Activated CD4-positive, alpha-beta T cell treated with anti-CD3 and anti-CD28 coated beads for 36 hours (primary cell): ENCODE data around the gene LRMDA. TPM values are rescaled to one million over a fixed set of nuclear protein-coding genes. Genes with fewer than 3 reads are reported as not detected.

ENCODE experiments used
- ATAC-seq: fragments of 200-7000 bp; cut with Tn5 transposase; one replicate; pipeline ENCODE4 v1.10.0; 2021; ENCODE audit warnings: mild to moderate bottlenecking, moderate library complexity
- CTCF ChIA-PET: fragments of 350-600 bp; sonication (Branson Sonifier 250); formaldehyde crosslinking; loops from one replicate; lab custom pipeline; 2021; ENCODE audit warnings: antibody characterized with exemption; lab: Charles Lee
- POLR2A ChIA-PET: fragments of 350-600 bp; sonication (Branson Sonifier 250); formaldehyde crosslinking; loops from one replicate; lab custom pipeline; 2021; ENCODE audit warnings: antibody characterized with exemption, inconsistent platforms; lab: Charles Lee
- DNase-seq: peaks from one replicate; pipeline ENCODE4 v3.0.0-alpha.2; 2020
- H3K27ac Mint-ChIP-seq: one replicate; pipeline ENCODE4 v1.8.0; 2021; ENCODE audit warnings: mixed read lengths
- H3K27me3 Mint-ChIP-seq: one replicate; pipeline ENCODE4 v1.8.0; 2021; ENCODE audit warnings: mixed read lengths
- H3K36me3 Mint-ChIP-seq: one replicate; pipeline ENCODE4 v1.8.0; 2021; ENCODE audit warnings: low read depth, mixed read lengths
- H3K4me1 Mint-ChIP-seq: one replicate; pipeline ENCODE4 v1.8.0; 2021; ENCODE audit warnings: mixed read lengths
- H3K4me3 Mint-ChIP-seq: one replicate; pipeline ENCODE4 v1.8.0; 2021; ENCODE audit warnings: mild to moderate bottlenecking, moderate library complexity, mixed read lengths
- H3K9me3 Mint-ChIP-seq: one replicate; pipeline ENCODE4 v1.8.0; 2021; ENCODE audit warnings: low read depth, mixed read lengths
- intact Hi-C, 2 experiments: fragments of 100-400 bp; cut with DNase I in 1 of 2; cut with micrococcal nuclease in 1 of 2; formaldehyde crosslinking; loops; one replicate each; pipeline versions ENCODE4 v1.14.2 to v1.15.1; 2022 to 2024; cut with DNase I, micrococcal nuclease
- total RNA-seq, 2 experiments: library from RNA; stranded (reverse); gene quantifications; one replicate each; pipeline ENCODE4 v1.2.3, GENCODE V29; 2021

The LRMDA gene
- total RNA-seq, 2 experiments from 2014 or later: not detected

DNA sequence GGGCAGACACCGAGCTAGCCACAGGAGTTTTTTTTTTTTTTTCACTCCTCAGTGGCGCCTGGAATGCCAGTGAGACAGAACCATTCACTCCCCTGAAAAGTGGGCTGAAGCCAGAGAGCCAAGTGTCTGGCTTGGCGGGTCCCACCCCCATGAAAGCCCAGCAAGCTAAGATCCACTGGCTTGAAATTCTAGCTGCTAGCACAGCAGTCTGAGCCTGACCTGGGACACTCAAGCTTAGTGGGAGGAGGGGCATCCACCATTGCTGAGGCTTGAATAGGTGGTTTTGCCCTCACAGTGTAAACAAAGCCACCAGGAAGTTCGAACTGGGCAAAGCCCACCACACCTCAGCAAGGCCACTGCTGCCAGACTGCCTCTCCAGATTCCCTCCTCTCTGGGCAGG is 144.5 kb downstream of the LRMDA start:
- POLR2A ChIA-PET: no interaction called here

DNA sequence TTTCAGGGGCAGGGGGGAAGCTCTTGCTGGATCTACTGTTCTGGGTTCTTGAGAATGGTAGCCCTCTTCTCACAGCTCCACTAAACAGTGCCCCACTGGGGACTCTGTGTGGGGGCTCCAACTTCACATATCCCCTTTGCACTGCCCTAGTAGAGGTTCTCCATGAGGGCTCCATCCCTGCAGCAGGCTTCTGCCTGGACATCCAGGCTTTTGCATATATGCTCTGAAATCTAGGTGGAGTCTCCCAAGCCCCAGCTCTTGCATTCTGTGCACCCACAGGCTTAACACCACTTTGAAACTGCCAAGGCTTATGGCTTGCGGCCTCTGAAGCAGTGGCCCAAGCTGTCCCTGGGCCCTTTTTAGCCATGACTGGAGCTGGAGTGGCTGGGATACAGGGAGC is 150.7 kb downstream of the LRMDA start:
- Mint-ChIP-seq H3K27me3 (peaks cover 2% of the 10 kb centered on the region), H3K36me3 (no peaks in the 10 kb centered on the region), H3K9me3 (peaks cover 35% of the 10 kb centered on the region), H3K27ac (no peak overlapping the region), H3K4me3 (no peak overlapping the region), H3K4me1 (no peaks in the 10 kb centered on the region)
- intact Hi-C loops: no loop called here
- DNase-seq: no peak
- ChIA-PET CTCF (interaction anchor here (0.6 kb wide), 1 partner anchor 484 kb away, joined by 3 read pairs; no protein-coding TSS in a partner anchor), POLR2A (no interaction called here)
- no peak for ATAC-seq

More for the DNA sequence above, 144.5 kb downstream of the LRMDA start:
- intact Hi-C loops: no loop called here
- Mint-ChIP-seq H3K27ac (no peak overlapping the region), H3K4me1 (no peaks in the 10 kb centered on the region), H3K27me3 (no peaks in the 10 kb centered on the region), H3K9me3 (peaks cover 23% of the 10 kb centered on the region), H3K4me3 (no peak overlapping the region), H3K36me3 (no peaks in the 10 kb centered on the region)
- DNase-seq (no peak), ATAC-seq (no peak)
- CTCF ChIA-PET: no interaction called here

DNA sequence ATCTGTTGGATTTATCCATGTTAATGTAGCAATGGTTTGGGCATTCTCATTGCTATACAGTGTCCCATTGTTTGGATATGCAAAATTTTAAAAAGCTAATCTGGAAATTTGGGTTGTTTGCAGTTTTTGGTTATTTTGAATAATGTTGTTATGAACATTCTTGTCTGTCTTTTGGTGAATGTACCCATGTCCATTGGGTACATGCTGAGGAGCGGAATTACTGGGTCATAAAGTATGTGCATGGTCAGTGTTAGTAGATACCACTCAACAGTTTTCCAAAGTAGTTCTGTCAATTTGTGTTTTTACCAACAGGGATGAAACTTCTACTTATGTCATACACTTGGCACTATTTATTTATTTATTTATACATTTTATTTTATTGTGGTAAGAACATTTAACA is 153.9 kb downstream of the LRMDA start:
- Mint-ChIP-seq H3K4me1 (no peaks in the 10 kb centered on the region), H3K27ac (no peak overlapping the region), H3K27me3 (peaks cover 3% of the 10 kb centered on the region), H3K4me3 (no peak overlapping the region), H3K36me3 (no peaks in the 10 kb centered on the region), H3K9me3 (peaks cover 20% of the 10 kb centered on the region)
- ChIA-PET POLR2A (no interaction called here), CTCF (no interaction called here)
- ATAC-seq (no peak), DNase-seq (no peak)
- intact Hi-C loops: no loop called here

DNA sequence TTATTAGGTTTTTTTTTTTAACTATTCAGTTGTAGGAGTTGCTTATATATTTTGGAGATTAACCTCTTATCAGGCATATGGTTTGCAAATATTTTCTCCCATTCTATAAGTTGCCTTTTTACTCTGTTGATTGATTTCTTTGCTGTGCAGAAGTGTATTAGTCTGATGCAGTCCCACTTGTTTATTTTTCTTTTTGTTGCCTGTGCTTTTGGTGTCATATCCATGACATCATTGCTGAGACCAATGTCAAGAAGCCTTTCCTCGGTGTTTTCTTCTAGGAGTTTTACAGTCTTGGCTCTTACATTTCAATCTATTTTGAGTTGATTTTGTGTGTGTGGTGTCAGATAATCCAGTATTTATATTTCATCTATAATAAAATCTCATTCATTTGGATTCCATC is 155.4 kb downstream of the LRMDA start:
- Mint-ChIP-seq H3K27me3 (peaks cover 6% of the 10 kb centered on the region), H3K4me3 (no peak overlapping the region), H3K9me3 (peaks cover 11% of the 10 kb centered on the region), H3K4me1 (no peaks in the 10 kb centered on the region), H3K27ac (no peak overlapping the region), H3K36me3 (no peaks in the 10 kb centered on the region)
- CTCF ChIA-PET: no interaction called here
- DNase-seq (no peak), ATAC-seq (no peak)
- POLR2A ChIA-PET: no interaction called here
- intact Hi-C loops: no loop called here

DNA sequence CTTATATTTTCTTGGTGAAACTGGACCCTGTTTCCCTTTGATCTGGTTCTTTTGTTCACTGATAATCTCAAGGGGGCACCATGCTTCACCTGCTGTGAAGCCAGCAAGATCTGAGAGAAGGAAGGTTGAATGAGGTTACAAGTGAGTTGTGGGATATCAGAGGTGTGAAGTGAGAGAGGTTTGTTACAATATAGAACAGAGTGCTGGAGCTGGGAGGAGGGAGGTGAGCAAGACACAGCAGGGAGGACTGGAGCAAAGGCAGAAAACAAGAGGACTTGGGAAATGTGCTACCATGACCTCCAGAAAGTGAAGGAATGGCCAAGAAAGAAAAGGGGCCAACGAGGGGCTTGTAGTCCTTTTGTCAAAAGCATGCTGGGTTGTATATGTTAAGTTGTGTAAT is 156.6 kb downstream of the LRMDA start:
- CTCF ChIA-PET: no interaction called here
- no peak overlapping the region for H3K27ac Mint-ChIP-seq
- no peak for DNase-seq
- H3K4me3 Mint-ChIP-seq: no peak overlapping the region
- peaks cover 6% of the 10 kb centered on the region for H3K9me3 Mint-ChIP-seq
- H3K36me3 Mint-ChIP-seq: no peaks in the 10 kb centered on the region
- intact Hi-C loops: no loop called here
- H3K4me1 Mint-ChIP-seq: no peaks in the 10 kb centered on the region
- POLR2A ChIA-PET: no interaction called here
- peaks cover 11% of the 10 kb centered on the region for H3K27me3 Mint-ChIP-seq
- ATAC-seq: no peak

DNA sequence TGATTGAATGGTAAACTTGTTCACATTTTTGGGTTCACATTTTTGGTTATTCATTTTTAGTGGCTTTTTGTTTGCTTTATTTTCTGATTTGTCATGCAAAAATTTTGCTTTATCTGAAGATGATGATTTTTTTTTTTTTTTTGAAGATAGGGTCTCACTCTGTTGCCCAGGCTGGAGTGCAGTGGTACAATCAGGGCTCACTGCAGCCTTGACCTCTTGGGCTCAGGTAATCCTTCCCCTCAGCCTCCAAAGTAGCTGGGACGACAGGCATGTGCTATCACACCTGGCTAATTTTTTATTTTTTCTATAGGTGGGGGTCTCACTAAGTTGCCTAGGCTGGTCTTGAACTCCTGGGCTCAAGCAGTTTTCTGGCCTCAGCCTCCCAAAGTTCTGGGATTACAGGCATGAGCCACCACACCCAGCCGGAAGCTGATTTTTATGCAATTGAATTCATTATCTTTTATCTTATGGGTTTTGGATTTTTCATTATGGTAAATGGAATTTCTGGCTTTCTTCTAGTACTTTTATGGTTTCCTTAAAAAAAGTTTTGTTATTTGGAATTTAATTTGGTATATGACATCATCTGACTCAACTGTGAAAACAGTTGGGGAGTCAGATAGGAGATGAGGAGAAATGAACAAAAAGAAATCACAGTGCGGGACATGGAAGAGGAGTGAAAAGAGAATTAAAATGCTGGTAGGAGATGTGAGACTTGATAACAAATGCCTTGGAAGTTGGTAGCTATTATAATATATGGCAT is 158.7 kb downstream of the LRMDA start:
- no peak for DNase-seq
- CTCF ChIA-PET: interaction anchor here (0.8 kb wide), 1 partner anchor 620 kb away, joined by 3 read pairs; no protein-coding TSS in a partner anchor

DNA sequence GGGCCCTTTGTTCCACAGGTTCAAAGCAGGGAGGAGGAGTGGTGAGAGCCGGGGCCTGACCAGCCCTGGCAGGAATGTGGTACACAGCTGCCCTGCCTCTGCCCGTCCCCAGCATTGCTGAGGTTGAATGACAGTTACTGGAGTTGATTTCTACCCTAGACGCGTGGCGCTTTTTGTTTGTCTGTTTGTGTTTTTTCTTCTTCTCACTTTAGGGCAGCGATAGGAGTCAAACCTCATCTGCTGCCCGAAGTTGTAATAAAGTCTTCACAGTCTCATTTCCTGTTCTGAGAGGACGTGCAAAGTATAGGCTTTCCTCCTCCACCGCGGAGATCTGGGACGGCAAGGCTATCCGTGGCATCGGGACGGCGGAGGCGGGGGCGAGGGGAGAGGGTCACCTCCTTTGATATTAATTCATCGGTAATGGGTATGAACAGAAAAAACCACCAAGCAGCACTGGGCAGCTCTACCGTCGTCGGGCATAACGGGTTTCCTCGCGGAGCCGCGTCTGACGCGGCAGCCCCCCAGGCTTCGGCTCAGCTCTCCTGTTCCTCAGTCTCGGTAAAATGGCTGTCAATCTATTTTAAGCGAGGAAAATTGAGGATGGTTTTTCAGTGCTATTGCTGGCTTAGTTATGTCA is 160.8 kb downstream of the LRMDA start:
- Mint-ChIP-seq H3K4me3 (no peak overlapping the region), H3K27ac (no peak overlapping the region), H3K4me1 (no peaks in the 10 kb centered on the region), H3K9me3 (no peaks in the 10 kb centered on the region), H3K36me3 (no peaks in the 10 kb centered on the region), H3K27me3 (peaks cover 9% of the 10 kb centered on the region)
- ChIA-PET POLR2A (interaction anchor here (0.6 kb wide), 1 partner anchor 191 kb away, joined by 3 read pairs; the partner anchor contains the start of gene ZNF503), CTCF (no interaction called here)
- no peak for DNase-seq
- ATAC-seq: no peak
- intact Hi-C loops: no loop called here

More for the DNA sequence above, 158.7 kb downstream of the LRMDA start:
- Mint-ChIP-seq H3K27ac (no peak overlapping the region), H3K9me3 (no peaks in the 10 kb centered on the region), H3K4me3 (no peak overlapping the region), H3K36me3 (no peaks in the 10 kb centered on the region), H3K27me3 (peaks cover 11% of the 10 kb centered on the region), H3K4me1 (no peaks in the 10 kb centered on the region)
- POLR2A ChIA-PET: no interaction called here
- intact Hi-C loops: no loop called here
- ATAC-seq: no peak

DNA sequence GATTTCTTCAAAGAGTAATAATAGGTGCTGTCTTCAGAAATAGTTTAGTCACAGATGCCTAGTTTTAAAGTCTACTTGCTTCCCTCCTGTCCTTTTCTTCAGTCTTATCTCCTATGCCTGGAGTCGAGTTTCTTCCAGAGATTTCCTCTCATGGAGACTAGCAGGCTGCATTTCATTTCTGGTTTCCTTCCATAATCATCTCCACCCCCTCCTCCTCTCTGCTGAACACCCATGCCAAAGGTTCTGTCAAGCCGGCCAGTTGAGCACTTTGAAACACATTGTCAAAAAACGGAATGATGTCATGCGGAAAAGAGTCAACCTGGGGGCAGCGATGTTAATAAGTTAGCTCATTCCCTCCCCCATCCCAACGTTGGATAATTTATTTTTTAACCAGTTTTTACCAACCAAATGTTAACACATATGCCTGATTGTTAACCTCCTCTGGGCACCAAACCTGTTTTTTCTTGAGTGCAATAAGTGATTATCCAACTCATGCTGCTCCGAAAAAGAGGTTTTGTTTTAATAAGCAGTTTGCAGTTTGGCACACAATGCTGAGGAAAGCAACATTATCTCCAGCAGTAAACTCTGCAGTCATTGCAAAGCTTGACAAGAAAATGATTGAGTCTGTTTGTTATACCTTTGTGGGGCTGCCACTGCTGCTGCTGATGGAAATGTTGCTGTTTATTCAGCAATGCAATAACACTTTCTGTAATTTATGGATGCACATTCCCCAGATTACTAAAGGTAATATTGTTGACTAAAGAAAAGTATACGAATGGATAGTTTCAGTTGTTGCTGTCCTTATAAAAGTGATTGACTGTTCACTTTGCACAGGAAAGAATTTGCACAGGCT is 161.6 kb downstream of the LRMDA start:
- Mint-ChIP-seq H3K4me3 (no peak overlapping the region), H3K36me3 (no peaks in the 10 kb centered on the region), H3K27ac (no peak overlapping the region), H3K4me1 (no peaks in the 10 kb centered on the region), H3K9me3 (no peaks in the 10 kb centered on the region), H3K27me3 (peaks cover 9% of the 10 kb centered on the region)
- ChIA-PET POLR2A (no interaction called here), CTCF (no interaction called here)
- no peak for DNase-seq
- no peak for ATAC-seq
- intact Hi-C loops: no loop called here

DNA sequence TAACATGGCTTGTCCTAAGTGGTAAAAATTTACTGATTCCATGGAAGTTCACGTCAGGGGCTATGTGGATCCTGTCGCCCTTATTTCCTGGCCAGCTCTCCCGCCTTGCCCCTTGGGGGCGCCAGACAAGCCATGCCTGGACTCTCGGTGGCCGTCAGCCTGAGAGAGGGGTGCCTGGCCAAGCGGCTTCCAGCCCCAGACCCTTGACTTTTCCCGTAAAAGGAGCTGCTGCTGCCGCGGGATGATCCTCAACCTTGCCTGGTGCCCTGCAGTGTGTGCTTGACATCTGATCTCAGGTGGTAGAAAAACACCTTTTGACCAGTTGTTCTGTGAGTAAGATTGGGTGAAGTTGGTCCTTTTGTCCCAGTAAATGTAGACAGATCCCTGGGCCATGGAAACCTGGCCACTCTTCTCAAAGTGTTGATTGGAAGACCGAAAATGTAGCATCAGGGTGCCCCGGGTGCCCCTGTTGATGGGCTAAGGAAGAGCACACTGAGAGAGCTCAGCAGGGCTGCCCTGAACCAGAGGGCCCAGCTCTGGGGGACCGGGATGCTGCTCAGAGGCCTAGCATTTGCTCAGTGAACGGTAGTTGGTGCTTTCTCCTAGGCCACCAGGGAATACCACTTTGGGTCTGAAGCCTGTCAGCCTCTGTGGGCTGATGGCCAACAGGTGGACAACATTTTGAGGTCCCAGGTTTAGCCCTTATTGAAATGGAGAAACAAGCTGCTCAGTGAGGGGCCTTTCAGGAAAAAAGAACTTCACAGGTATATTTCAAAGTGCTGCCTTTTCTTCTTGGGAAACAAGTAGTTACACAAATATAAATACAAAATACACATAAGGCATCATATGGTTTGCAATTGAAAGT is 162.5 kb downstream of the LRMDA start:
- Mint-ChIP-seq H3K4me1 (no peaks in the 10 kb centered on the region), H3K9me3 (no peaks in the 10 kb centered on the region), H3K36me3 (no peaks in the 10 kb centered on the region), H3K4me3 (no peak overlapping the region), H3K27ac (no peak overlapping the region), H3K27me3 (peaks cover 9% of the 10 kb centered on the region)
- no peak for ATAC-seq
- ChIA-PET CTCF (no interaction called here), POLR2A (no interaction called here)
- intact Hi-C loops: no loop called here
- no peak for DNase-seq

DNA sequence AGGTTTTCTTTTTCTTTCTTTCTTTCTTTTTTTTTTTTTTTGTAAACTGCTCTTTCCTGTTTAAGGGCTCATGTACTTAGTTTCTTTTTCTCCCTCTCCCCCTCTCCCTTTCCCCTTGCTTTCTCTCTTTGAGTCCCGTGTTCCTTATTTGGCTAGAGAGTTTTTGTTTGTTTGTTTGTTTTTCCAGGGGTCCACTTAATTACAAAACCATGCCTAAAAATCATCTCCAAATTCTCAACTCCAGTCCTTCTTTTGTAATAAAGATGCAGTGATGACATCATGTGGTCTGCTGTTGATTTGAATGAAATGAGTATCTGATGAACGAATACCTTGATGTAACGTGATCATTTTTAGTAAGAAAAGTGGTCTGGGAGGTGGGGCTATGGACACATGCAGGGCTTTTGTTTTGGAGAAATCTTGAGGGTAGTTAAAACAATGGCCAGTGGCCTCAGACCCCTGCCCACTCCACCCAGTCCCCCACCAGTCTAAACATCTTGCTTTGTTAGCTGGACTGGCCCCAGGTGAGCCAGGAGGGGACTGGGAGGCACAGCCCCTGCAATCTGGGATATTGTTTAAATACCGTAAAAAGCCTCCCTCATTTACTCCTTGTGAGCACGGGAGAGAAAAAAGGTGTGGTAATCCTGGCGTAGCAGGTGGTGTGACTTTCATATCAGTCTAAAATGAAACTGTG is 165.7 kb downstream of the LRMDA start:
- no peaks in the 10 kb centered on the region for H3K9me3 Mint-ChIP-seq
- no peak overlapping the region for H3K27ac Mint-ChIP-seq
- no peaks in the 10 kb centered on the region for H3K4me1 Mint-ChIP-seq
- no peaks in the 10 kb centered on the region for H3K36me3 Mint-ChIP-seq
- no peak for ATAC-seq
- POLR2A ChIA-PET: no interaction called here
- DNase-seq: no peak
- no peak overlapping the region for H3K4me3 Mint-ChIP-seq
- CTCF ChIA-PET: no interaction called here
- intact Hi-C loops: no loop called here
- H3K27me3 Mint-ChIP-seq: peaks cover 6% of the 10 kb centered on the region
